AML-193 (cell line): ENCODE data around the gene IBSP.
A peak's percentile ranks its signal among the peaks of the same experiment; 100 is the strongest.

Experiments
- DNase-seq, 2 experiments: peaks; one replicate each; lab custom pipeline; 2025; lab: John Stamatoyannopoulos, UW

Gene IBSP

DNA sequence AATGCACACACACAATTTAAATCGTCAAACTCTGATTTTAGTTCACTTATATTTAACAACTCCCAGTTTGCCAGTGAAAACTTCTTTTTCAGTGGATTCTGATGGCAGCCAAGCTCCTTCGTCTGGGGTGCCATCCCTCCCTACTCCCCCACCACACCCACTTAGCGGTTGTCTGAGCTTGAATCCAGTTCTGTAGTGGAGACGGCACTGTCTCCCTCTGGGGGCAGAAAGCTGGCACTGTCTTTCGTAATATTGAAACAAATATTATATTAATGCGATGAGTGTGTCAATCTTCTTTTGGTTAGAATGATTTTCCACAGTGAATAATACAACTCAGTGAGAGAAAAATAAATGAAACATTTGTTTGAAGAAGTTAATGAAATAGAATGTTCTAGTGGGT lies 38.9 kb downstream of the IBSP start:
- DNase-seq, result no peak

DNA sequence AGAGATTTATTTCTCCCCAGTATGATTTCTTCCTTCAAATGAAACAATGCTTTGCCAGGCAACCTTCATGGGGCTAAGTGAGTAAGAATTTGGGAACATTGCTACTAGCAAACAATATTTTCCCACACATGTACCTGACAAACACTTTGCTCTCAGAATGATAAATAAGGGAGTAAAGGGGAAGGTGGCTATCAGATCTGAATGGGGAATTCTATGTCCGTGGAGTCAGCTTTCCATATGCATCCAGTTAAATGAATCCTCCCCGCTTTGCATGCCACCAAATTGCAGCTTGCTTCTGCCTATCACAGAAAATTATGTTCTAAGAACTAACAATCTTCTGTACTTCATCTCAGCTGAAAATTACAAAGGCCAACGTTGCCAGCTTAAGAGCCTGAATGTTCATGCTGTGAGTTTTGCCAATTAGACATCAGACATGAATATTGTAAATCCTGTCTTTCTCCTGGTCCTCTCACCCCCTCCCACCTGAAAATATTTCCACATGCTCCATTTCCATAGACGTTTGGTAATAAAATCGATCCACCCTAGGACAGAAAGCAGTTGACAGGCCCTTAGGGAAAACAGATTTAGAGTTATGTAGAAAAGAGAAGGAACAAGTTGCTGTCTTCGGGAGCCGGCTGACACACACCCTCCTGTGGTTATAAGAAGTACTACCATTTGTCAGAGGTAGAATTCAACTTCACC lies 39.7 kb downstream of the IBSP start:
- peak; percentile 43 to 49 for DNase-seq

DNA sequence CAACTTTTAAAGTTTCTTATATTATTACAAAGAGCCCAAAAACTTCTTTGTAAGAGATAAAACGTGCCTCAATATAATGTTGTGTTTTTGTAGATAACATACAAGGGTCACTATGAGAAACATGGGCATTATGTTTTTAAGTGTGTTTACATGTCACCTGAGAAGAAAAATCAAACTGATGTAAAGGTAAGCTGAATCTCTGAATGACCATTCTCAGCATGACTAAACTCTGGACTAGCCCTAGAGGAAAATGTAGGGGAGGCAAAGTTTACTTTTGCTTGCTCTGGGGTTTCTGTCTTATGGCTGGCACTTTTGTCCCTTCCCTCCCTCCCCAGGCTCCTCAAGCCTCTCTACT lies 40.2 kb downstream of the IBSP start:
- no peak for DNase-seq

DNA sequence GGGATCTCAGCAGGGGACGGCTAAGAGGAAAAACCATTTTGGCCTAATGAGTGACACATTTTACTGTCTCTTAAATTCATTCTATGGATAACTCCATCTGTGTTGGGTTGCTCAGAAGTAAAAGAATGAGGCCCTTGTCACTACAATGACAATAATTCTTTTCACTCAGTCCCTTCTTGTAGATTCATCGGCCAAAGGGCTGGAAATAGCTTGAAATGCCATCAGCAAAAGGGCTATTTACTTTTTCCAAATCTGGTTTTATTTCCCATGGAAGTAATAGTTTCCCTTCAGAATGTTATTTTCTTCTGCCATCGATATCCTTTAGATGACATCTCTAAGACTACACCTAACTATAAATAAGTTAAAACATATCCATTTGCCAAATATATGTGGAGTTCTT lies 40.8 kb downstream of the IBSP start:
- DNase-seq, result no peak

DNA sequence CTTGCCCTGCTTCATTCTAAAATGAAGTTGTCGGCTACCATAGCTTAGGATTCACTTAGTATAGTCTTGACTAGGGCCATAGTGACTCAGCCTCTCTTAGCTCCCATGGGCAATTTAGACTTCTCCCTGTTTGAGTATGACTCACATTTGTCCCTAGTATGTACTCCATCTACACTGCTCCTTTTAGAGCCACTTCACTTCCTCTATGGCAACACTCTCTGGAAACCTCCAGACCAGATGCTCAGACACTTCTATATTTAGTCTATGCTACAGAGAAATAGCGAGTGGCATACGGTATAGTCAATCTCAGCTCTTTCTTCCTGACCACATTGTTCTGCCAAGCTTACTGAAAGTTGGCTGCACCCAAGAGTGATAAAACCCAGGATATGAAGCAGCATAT lies 44.6 kb downstream of the IBSP start:
- peak; percentile 80 to 89 for DNase-seq

DNA sequence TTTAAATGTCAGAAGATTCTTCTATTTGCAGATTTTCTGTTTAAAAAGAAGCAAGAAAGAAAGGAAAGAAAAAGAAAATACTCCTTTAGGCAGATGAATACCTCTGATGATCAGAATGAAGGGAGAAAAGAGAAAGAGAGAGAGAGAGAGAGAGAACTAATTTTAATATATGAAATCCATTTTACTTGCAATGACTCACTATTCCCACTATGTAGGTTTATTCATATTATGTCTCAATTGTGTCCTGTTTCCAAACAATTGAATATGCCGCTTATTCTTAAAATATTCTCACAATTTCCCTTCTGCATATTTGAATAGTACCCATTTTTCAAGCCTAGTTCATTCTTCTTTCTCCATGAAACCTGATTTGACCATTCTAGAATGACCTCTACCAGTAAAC lies 45.1 kb downstream of the IBSP start:
- DNase-seq, result no peak

DNA sequence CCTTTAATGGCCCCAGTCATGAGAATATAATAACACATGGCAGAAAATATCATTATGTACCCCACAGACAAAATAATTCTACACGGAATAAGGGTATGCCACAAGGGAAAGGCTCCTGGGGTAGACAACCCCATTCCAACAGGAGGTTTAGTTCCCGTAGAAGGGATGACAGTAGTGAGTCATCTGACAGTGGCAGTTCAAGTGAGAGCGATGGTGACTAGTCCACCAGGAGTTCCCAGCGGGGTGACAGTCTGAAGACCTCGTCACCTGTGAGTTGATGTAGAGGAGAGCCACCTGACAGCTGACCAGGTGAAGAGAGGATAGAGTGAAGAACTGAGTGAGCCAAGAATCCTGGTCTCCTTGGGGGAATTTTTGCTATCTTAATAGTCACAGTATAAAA lies 46.9 kb downstream of the IBSP start:
- no peak for DNase-seq

DNA sequence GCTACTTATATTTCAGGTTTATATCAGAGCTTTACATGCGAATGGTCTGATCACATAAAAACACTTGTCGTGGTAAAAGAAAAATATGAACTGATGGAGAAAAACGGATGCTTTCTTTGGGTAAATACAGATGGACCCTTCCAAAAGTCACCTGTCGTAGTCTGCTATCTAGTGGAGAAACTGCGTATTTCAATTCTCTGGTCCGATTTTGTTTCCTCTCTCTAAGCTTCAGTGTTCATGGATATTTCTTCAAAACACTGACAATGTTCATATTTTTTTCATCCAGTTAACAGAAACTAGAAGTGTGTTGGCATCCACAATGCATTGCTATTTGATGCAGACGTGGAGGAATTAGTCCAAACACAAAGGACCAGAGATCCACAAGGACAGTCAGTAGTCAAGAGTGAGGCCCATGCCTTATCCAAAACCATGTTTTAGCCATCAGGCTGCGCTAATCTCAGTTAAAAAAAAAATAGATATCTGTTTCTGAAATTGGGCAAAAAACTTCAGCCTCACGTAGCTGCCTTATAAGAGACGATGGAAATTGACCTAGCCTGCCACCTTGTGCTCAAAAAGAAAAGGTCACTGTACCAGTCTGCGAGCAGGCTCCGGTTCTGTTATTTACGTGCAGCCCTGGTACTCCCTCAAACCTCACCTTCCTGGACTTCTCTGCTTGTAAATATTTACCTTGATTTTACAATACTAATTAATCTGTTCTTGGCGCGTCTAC lies 49.4 kb downstream of the IBSP start:
- peak; percentile 69 to 72 for DNase-seq

DNA sequence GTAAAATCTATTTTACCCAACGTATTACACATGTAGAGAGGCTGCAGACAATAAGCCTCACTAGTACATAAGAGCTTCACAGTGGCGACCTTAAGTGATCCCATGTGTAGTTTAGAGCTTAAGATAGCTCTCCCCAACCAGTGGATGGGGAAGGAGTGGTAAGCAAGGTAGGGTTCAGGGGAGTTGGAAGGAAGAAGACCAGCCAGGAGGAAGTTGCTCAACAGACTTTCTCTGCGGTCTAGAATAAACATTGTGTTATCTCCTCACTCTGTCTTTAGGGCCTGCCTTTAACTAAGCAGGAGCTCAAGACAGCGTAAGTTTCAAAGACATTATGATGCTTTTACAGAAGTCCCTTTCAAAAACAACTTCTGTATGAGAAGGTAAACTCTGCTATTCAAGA lies 50.3 kb downstream of the IBSP start:
- DNase-seq, result peak; percentile 86 to 88

DNA sequence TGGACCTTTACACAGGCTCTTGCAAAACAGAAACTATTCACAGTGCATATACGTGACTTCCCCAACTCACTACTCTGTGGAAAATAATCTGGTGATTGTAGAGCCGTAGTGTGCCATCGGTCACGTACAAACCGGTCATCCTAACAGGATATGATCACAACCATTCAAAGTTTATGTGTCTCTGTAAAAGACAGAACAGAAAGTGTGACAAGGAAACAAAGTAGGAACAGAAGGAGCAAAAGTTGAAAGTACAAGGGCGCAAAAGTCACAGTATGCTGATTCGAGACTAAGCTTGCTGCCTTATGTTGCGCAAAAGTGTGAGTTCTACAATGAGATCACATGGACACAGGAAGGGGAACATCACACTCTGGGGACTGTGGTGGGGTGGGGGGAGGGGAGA lies 52.0 kb downstream of the IBSP start:
- DNase-seq, result peak; percentile 70 to 72

DNA sequence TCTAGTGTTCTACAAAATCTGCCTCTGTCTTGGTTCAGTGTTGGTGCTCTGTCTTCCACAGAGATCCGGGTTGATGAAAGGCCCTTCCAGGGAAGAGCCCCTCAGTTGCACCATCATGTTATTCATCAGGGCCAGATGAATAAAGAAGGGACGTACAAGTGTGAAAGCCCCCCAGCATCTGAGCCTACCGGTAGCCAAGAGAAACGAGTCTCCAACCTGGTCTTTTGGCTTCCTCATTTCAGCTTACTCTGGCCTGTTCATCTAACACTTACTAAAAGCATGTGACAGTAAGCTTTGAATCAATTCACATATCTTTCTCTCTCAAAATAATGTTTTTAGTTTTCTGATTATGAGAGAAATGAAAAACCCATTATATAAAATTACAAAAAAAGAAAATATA lies 52.6 kb downstream of the IBSP start:
- peak; percentile 5 to 30 for DNase-seq

DNA sequence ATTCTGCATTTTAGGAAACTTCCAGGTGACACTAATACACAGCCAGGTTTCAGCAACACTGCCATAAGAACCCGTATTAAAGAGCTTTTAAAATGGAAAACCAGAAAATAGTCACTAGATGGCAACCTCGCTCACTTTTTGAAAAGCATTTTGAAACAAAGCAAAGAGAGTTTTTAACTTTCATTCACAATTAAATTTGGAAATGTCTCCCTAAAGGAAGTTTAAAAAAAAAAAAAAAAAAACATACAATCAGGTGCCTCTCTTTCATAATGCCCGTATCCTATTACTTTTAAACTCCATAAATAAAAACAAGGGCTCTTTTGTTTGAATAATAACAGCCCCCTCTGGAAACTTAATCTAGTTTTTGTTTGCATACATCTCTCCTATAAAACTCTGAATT lies 53.8 kb downstream of the IBSP start:
- DNase-seq, result peak; percentile 61 to 62

DNA sequence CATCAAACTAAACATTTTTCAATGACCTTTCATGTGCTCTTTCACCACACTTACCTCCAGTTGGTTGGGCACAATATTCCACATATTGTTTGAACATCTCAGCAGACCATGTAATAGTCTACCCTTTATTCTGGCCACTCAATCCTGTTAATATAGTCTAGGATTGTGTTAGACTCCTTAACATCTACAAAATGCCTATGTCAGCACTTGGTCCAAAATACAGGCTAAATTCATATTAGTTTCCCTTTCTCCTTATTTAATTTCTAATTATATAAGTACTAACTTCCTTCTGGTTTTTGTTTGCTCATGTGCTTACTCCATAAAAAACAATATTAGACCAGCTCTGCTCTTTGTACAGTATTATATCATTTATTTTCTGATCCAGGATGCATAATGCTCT lies 54.5 kb downstream of the IBSP start:
- DNase-seq, result no peak

DNA sequence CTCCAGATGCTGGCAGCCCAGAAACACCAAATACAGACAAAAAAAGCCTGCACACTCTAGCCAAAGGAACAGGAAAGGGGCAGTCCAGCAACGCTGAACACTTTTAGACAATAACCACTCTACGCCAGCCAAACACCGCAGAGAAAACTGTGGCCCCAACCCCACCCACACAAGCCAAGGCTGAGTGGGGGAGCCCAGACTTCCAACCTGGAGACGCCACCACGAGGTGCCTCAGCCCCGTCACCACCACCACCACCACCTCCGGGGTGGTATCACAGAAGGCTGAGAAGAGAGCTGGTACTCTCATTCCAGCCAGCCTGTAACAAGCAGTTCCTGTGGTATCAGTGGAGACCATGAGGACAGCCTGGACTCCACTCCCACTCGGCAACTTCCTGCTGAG lies 56.2 kb downstream of the IBSP start:
- no peak for DNase-seq

DNA sequence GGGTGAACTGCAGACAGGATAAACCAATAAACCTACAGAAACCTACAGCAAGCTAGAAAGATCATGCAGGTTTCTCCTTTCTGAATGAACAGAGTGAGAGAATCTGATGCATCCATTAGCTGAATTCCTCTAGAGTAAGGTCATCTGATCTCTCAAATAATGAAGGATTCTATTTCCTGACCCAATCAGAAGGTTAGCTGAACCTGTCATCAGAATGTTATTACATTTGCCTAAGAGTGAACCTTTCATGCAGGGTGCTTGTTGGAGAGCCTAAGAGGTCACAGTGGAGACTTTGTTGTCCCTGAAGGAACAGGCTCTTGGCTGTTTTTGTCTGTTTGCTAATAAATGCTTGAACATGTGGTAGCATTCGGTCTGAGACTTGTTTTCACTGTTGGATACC lies 57.5 kb downstream of the IBSP start:
- no peak for DNase-seq

DNA sequence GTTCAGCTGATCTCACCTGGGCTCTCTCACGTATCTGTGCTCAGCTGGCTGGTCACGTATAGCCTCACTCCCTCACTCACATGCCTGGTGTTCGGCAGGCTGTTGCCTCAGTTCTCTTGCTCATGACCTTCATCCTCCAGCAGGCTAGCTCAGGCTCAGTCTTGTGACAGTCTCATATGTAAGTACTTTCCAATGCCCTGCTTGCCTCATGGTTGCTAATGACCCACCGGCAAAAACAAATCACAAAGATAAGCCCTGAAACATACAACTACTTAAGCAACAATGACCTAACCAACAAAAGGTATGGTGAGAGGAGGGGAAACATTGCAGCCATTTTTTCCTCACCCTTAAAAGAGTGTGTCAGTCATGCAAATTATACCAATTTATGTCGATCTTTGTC lies 58.4 kb downstream of the IBSP start:
- no peak for DNase-seq
